ENCODE results near the gene APEX1.

APEX1 gene

DNA sequence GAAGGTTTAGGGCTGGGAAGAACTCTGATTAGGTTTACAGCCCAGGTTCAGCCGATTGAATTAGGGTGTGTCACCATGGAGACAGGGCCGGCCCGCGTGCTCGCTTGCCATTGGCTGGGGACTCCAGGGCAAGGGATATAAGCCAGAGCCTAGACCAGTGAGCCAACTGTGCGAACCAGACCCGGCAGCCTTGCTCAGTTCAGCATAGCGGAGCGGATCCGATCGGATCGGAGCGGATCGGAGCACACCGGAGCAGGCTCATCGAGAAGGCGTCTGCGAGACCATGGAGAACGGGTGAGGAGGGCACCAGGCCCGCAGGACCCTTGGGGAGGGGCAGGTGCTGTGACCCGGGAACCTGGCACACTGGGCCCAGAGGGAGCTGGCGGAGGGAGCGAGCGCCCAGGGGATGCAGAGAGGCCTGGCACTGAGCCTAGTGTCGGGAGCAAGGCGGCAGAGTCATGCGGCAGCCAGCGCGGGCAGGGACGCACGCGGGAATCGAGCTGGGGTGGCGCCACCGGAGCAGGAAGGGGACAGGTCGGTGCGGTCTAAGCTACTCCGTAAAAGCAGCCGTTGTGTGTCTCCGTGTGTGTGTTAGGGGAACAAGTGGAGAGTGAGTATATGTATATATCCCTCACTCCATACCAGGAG, 14.3 kb downstream of the APEX1 start, which contains the start of gene PNP:
Gene PNP (plus strand): TSS at position 165 of the 648 bp plus-strand sequence. CDS start 119 bp downstream, at position 284.
- peak; percentile 94 for DNase-seq (ENCODE audit: low read depth)
- TF ChIP-seq, protein P1, sequence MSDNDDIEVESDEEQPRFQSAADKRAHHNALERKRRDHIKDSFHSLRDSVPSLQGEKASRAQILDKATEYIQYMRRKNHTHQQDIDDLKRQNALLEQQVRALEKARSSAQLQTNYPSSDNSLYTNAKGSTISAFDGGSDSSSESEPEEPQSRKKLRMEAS (IDR thresholded peaks at IDR 0.05; ENCODE audit: low read depth, low read length): peak; percentile 41
- TF ChIP-seq, protein P2, sequence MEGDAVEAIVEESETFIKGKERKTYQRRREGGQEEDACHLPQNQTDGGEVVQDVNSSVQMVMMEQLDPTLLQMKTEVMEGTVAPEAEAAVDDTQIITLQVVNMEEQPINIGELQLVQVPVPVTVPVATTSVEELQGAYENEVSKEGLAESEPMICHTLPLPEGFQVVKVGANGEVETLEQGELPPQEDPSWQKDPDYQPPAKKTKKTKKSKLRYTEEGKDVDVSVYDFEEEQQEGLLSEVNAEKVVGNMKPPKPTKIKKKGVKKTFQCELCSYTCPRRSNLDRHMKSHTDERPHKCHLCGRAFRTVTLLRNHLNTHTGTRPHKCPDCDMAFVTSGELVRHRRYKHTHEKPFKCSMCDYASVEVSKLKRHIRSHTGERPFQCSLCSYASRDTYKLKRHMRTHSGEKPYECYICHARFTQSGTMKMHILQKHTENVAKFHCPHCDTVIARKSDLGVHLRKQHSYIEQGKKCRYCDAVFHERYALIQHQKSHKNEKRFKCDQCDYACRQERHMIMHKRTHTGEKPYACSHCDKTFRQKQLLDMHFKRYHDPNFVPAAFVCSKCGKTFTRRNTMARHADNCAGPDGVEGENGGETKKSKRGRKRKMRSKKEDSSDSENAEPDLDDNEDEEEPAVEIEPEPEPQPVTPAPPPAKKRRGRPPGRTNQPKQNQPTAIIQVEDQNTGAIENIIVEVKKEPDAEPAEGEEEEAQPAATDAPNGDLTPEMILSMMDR (IDR thresholded peaks at IDR 0.05; ENCODE audit: low read depth, low read length): no peak
- no peak; the same call in 1 of the 2 replicates for TF ChIP-seq MYC (IDR thresholded peaks at IDR 0.05; ENCODE audit: low read depth, low read length)
- TF ChIP-seq POLR2A (IDR thresholded peaks at IDR 0.05; ENCODE audit: extremely low read depth, insufficient read length): peak; percentile 100
- H3K4me3 ChIP-seq (ENCODE audit: low read depth, low read length): peak within 1 kb of the TSS; percentile 89

DNA sequence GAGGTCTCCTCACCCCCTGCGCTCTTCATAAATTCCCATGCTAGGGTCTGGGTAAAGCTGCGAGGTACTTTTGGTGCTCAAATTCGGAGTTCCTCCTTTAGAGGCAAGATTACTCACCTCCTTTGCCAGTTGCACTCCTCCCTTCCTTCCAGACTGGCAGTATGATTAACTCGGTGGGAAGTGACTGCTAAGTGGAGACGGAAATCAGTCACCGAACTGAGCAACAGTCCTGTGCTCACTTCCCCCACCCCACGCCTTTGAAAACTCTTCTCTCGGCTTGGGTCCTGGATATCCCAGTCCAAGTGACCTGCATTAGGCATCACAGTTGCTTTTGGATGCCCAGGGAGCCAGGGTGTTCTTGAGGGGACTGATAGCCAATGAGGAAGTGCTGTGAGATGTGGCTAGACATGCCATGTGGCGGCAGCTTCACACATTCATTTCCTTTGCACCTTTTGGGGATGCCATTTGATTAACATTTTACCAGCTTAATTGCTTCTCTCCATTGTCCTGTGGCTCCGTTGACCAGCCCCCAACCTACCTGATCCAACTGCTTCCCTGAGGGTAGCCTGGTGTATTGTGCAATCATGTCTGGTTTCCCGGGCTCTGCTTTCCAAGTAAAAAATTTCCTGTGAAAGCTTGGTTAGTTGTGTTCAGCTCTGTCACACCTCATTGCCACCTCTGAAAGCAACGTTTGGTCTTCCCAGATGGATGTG, 15.0 kb downstream of the APEX1 start:
- DNase-seq (ENCODE audit: low read depth): peak; percentile 88
- TF ChIP-seq, protein P1 (IDR thresholded peaks at IDR 0.05; ENCODE audit: low read depth, low read length): peak; percentile 88
- TF ChIP-seq MYC (IDR thresholded peaks at IDR 0.05; ENCODE audit: low read depth, low read length) (peak; percentile 86), POLR2A (IDR thresholded peaks at IDR 0.05; ENCODE audit: extremely low read depth, insufficient read length) (no peak)
- TF ChIP-seq, protein P2 (IDR thresholded peaks at IDR 0.05; ENCODE audit: low read depth, low read length): no peak
- H3K4me3 ChIP-seq (ENCODE audit: low read depth, low read length): peak overlapping the region; percentile 89

DNA sequence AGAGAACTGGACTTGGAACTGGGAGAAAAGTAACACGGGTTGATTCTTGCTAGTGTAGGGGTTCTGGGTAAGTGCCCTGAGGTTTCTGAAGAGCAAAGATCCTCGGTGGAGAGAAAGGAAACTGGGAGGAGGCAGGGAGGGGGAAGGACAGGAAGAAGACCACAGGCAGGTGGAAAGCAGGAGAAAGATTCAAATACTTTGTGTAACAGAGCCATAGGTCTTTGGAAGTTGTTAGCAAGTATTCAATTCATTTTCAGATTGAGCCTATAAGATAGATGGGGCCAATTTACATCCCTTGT, 15.5 kb downstream of the APEX1 start:
- DNase-seq (ENCODE audit: low read depth): peak; percentile 45
- peak overlapping the region; percentile 89 for H3K4me3 ChIP-seq (ENCODE audit: low read depth, low read length)
- TF ChIP-seq, protein P1 (IDR thresholded peaks at IDR 0.05; ENCODE audit: low read depth, low read length): no peak
- no peak for TF ChIP-seq MYC (IDR thresholded peaks at IDR 0.05; ENCODE audit: low read depth, low read length)
- TF ChIP-seq, protein P2 (IDR thresholded peaks at IDR 0.05; ENCODE audit: low read depth, low read length): no peak
- TF ChIP-seq POLR2A (IDR thresholded peaks at IDR 0.05; ENCODE audit: extremely low read depth, insufficient read length): no peak

DNA sequence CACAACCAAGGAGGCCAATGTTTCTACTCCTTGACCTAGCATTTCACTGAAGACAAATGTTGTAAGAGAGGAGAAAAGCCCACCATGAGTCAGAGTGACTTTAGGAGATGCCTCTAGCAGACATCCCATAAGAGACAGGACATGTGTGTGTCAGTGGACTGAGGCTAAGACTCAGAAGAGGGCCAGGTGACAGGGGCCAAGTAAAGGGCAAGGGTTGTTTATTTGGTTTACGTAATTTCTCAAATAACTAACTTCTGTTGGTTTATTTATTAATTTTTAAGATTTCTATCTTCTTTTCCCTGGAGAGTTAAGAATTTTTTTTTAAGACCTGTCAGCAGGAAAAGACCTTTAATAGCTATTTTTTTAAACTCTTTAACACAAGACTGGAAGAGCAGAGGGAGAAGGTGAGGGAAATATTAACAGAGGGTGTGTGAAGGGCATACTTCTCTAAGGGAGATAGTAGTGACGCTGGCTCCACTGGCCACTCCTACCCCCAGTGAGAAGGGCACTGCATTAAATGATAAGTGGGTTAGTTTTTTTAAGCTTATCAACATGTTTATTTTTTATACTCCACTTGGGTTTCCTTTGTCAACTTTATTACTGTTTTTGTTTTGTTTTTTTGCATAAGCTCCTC, 17.6 kb downstream of the APEX1 start:
- peak overlapping the region; percentile 89 for H3K4me3 ChIP-seq (ENCODE audit: low read depth, low read length)
- DNase-seq (ENCODE audit: low read depth): peak; percentile 39
- TF ChIP-seq, protein P2 (IDR thresholded peaks at IDR 0.05; ENCODE audit: low read depth, low read length): no peak
- TF ChIP-seq POLR2A (IDR thresholded peaks at IDR 0.05; ENCODE audit: extremely low read depth, insufficient read length) (no peak), MYC (IDR thresholded peaks at IDR 0.05; ENCODE audit: low read depth, low read length) (no peak)
- TF ChIP-seq, protein P1 (IDR thresholded peaks at IDR 0.05; ENCODE audit: low read depth, low read length): no peak

DNA sequence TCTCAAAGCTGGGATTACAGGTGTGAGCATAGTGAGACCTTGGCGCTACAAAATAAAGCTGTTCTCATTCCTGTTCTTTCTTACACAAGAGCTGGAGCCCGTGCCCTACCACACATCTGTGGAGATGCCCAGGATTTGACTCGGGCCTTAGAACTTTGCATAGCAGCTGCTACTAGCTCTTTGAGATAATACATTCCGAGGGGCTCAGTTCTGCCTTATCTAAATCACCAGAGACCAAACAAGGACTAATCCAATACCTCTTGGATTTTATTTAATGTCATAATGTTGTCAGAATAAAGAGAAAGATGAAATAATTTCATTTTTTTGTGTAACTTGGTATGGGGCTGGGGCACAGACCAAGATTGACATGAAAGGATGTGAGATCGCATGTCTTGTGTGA, 21.8 kb downstream of the APEX1 start:
- no peak overlapping the region for H3K4me3 ChIP-seq (ENCODE audit: low read depth, low read length)
- TF ChIP-seq, protein P2 (IDR thresholded peaks at IDR 0.05; ENCODE audit: low read depth, low read length): no peak
- TF ChIP-seq, protein P1 (IDR thresholded peaks at IDR 0.05; ENCODE audit: low read depth, low read length): no peak
- TF ChIP-seq MYC (IDR thresholded peaks at IDR 0.05; ENCODE audit: low read depth, low read length) (no peak), POLR2A (IDR thresholded peaks at IDR 0.05; ENCODE audit: extremely low read depth, insufficient read length) (no peak)

More for the DNA sequence above, 21.8 kb downstream of the APEX1 start:
- DNase-seq (ENCODE audit: low read depth): no peak
